Stimulated activated CD4-positive, alpha-beta T cell treated with anti-CD3 and anti-CD28 coated beads, Interleukin-4, amount 100 ng/mL, for 1 hour (primary cell): ENCODE measurements around the gene B3GLCT.

Experiments
- DNase-seq: peaks from one replicate; pipeline ENCODE4 v3.0.0-alpha.2; 2020

Gene B3GLCT

DNA sequence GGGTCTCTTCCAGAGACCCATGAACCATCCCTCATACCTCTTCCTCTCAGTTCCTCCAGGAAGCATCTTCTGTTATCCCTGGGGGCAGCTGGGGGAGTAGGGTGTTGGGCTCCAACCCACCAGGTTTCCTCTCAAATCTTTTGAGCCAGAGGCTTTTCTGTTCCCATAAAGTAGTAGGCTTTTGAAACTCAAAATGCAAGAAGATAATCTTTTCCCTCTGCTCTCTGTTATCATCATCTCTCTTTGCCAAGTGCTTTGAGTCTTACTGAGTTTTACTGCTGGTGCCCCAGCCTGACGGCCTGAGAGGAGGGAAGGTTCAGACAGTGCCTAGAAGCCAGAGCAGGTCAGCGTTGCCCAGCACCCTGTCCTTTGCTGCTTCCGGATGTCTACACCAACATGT lies 157.2 kb downstream of the B3GLCT start:
- no peak for DNase-seq

DNA sequence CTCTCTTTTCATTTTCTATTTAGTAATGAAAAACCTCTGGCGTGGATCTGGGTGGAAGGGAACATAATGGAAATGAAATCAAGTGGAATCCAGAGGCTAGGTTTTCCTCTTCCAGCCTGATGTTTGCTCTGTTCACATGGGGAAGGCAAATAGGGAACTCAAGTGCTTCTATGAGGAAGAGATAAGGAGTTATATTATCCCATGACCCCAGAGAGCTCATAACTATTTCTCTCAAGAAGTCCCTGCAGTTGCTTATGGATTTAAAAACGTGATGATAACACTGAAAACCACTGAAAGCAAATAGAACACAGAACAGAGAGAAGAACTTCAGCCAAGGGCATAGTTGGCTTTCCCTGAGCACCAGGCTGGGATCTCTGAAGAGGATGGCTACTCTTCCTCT lies 157.8 kb downstream of the B3GLCT start:
- DNase-seq, result no peak

DNA sequence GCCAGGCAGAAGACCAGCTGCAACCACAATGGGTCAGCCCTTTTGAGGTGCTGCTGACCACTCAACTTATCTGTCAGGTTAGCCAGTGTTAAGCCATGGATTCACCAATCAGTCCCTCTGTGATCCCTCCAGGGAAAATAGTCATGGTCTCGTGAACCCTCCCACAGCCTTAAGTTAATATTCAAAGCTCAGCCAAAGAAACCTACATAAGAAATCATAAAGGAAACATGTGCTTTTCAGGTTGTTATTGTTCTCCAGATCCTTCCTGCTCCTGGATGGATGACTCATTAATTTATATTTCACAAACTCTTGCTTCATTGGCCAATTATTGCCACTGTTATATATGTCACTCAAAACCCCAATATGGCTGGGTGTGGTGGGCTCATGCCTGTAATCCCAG lies 161.9 kb downstream of the B3GLCT start:
- no peak for DNase-seq

DNA sequence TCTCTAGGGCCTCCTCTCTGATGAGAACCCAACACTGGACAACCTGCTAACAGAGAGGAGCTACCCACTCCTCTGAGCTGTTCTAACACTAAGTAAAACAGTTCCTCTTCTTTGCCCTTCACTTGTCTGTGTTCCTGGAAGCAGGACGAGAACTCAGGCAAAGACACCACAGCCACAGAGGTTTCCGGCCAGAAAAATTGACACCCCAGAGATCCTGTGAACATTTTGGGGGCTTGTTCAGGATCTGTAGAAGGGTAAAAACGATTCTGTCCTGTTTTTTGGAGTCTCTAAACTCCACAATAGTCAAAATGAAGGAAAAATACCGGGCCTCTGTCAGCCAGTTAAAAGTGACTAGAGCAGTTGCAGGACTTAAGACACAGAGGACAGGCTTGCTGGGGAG lies 165.9 kb downstream of the B3GLCT start:
- no peak for DNase-seq

DNA sequence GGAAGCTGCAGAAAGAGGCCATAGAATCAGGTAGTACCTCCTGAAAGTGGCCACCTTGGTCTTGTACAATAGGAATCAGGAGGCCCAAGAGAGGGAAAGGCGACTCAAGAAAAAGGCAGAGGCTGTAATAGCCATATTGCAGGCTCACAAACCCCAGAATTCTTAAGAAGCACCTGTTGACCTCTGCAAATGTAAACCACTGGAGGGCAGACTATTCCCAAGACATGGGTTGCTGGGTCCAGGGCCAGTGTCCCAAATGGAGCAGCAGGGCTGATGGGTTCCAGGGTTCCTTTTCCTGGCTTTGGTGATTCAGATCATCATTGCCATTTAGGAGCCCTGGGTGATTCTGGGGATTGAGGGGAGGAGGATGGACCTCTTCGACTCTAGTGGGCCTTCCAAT lies 167.6 kb downstream of the B3GLCT start:
- DNase-seq, result no peak

DNA sequence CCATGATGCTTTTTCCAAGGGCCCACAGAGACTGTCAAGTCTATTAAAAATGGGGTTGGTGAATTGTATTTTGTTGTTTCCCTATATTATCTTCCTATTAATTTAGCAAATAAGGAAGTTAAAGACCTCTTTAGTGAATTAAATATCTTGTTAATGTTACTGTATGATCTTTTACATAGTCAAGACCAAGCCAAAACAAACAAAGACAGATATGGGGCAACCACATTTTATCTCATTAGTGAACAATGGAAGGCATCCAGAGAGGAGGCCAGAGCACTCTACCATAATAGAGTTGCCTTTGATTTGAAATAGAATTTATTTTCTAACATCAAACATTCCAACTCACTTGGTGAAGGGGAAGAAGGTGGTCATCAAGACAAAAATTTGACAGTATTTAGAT lies 169.4 kb downstream of the B3GLCT start:
- DNase-seq, result no peak

DNA sequence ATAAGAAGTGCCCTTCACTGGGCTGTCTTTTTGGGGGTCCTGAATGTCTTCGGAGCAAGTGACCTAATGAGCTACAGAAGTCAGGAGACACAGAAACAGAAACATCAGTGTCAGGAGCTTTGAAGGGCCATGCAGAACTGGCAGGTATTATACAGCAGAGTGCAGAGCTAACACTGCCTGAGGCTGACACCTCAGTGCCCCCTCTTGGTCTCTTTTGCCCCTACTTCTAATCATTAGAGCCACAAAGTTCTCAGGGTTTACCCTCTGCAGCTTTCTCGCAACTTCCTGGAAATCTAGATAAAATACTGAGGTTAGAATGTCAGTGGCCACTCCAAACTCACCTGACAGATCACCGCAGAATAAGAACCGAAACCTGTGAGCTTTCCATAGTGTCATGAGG lies 172.7 kb downstream of the B3GLCT start:
- DNase-seq, result no peak

DNA sequence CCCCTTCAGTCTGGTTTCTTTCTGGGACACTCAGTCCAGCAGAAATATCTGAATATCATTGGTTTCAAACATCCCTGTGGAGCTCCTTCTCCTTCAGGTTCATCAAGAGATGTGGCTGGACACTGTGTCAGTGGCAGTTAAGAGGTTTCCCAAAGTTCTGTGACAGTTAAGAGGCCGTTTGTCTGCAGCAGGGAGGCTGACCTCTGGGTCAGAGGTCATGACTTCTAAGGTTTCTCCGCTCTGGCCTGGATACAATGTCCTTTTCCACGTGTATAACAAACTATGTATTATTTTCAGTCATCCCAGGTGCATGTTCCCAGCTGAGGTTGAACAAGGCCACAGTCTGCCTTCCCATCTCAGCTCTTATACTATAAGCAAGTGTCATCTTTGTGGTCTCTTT lies 174.9 kb downstream of the B3GLCT start:
- no peak for DNase-seq

DNA sequence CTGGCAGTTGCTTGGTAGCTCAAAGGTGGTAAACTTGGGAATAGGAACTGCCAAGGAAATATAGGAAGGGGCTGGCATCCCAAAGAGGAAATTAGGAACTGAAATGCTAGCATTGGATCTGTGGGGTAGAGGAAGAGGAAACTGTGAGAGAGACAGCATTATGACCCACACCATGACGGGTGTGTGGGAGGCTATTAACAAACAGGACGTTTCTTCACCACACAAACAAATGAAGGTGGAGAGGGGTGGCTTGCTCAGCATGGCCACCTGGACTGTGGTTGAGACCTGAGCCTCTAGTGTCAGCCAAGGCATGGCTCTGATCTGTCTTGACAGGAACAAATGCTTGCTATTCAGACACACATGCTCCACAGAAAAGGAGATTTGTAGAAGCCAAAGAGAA lies 178.2 kb downstream of the B3GLCT start:
- DNase-seq, result no peak

DNA sequence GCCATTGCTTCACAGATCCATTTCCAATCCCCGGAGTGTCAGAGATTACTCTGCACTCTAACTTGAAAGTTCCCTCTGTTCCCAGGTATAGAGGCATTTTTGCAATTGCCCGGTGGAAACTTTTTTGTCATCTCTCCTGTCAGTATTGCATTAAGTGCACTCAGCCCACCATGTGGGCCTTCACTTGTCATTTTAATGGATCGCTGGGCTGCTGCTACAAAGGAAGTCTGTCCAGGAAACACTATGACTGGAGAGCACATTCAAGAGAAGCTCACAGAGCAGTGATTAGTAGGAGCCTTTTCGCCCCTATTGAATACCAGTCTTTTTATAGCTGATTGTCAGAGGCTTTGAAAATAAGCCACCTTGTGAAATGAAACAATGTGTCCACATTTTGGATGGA lies 180.9 kb downstream of the B3GLCT start:
- DNase-seq, result no peak
